DOHH2 (cell line): Measurements from ENCODE around the gene MRPL36.

ENCODE experiments used
- H3F3A ChIP-seq: fragments of 200-600 bp; sonication (generic), shearing (Covaris generic); 2 replicates; pipeline ENCODE4 v1.6.0; 2016; ENCODE audit warnings: antibody characterized with exemption, mild to moderate bottlenecking; ENCODE audit not compliant: control insufficient read depth, insufficient read depth
- H3K27ac ChIP-seq: fragments of 200-600 bp; sonication (generic); 2 replicates; pipeline ENCODE4 v1.5.1; 2014; ENCODE audit warnings: low read depth, mild to moderate bottlenecking, low read length, moderate library complexity
- H3K27me3 ChIP-seq: fragments of 200-600 bp; sonication (generic); 2 replicates; pipeline ENCODE4 v1.6.1; 2014; ENCODE audit warnings: mild to moderate bottlenecking, low read length, mixed read lengths; ENCODE audit not compliant: control insufficient read depth
- H3K36me3 ChIP-seq: fragments of 200-600 bp; sonication (generic); 2 replicates; pipeline ENCODE4 v1.6.1; 2014; ENCODE audit warnings: mild to moderate bottlenecking, low read length, moderate library complexity, mixed read lengths; ENCODE audit not compliant: control insufficient read depth
- H3K4me1 ChIP-seq: fragments of 200-600 bp; sonication (generic); 2 replicates; pipeline ENCODE4 v1.6.1; 2014; ENCODE audit warnings: mild to moderate bottlenecking, low read length, mixed read lengths; ENCODE audit not compliant: control insufficient read depth
- H3K4me2 ChIP-seq: fragments of 200-600 bp; sonication (generic); 2 replicates; pipeline ENCODE4 v1.6.0; 2014; ENCODE audit warnings: mild to moderate bottlenecking, low read length, moderate library complexity
- H3K4me3 ChIP-seq: fragments of 200-600 bp; sonication (generic); 2 replicates; pipeline ENCODE4 v1.5.1; 2014; ENCODE audit warnings: mild to moderate bottlenecking, low read length, mixed read lengths
- H3K79me2 ChIP-seq: fragments of 200-600 bp; sonication (generic); 2 replicates; pipeline ENCODE4 v1.6.1; 2014; ENCODE audit warnings: mild to moderate bottlenecking, low read length, mixed read lengths; ENCODE audit not compliant: control insufficient read depth
- H3K9me2 ChIP-seq: fragments of 200-600 bp; sonication (generic); replicated peaks from 2 replicates; pipeline ENCODE4 v1.6.1; 2014; ENCODE audit warnings: mild to moderate bottlenecking, low read length, mixed read lengths; ENCODE audit not compliant: control insufficient read depth
- H3K9me3 ChIP-seq: fragments of 200-600 bp; sonication (generic); 2 replicates; pipeline ENCODE4 v1.6.1; 2014; ENCODE audit warnings: antibody characterized with exemption, low read length, mixed read lengths; ENCODE audit not compliant: control insufficient read depth, insufficient read depth
- H4K20me1 ChIP-seq: fragments of 200-600 bp; sonication (generic); 2 replicates; pipeline ENCODE4 v1.6.0; 2014; ENCODE audit warnings: low read depth, mild to moderate bottlenecking, antibody characterized with exemption, low read length, moderate library complexity; ENCODE audit not compliant: control insufficient read depth, insufficient read depth
- CTCF ChIP-seq: fragments of 200-600 bp; sonication (generic); IDR thresholded peaks from one replicate; pipeline ENCODE4 v1.5.1; 2014; ENCODE audit warnings: antibody characterized with exemption, mild to moderate bottlenecking, low read depth, low read length; ENCODE audit not compliant: poor library complexity, severe bottlenecking
- EZH2phosphoT487 ChIP-seq: fragments of 200-600 bp; sonication (generic); IDR thresholded peaks from 2 replicates; pipeline ENCODE4 v1.6.1; 2017; ENCODE audit warnings: borderline replicate concordance, mild to moderate bottlenecking, antibody characterized with exemption, low read length, moderate library complexity, mixed read lengths

Gene MRPL36

GRCh38 chr5:1760656-1761452 lies 38.8 kb downstream of the MRPL36 start:
- Histone ChIP-seq H3K9me2 (no peaks in the 10 kb centered on the region), H3K36me3 (no peaks in the 10 kb centered on the region), H3K4me3 (no peak overlapping the region), H3K9me3 (no peaks in the 10 kb centered on the region; the same call in 1 of the 2 replicates), H3K79me2 (no peaks in the 10 kb centered on the region), H3F3A (no peaks in the 10 kb centered on the region), H3K27me3 (no peaks in the 10 kb centered on the region), H4K20me1 (no peaks in the 10 kb centered on the region), H3K4me1 (peaks cover 14% of the 10 kb centered on the region), H3K4me2 (no peak overlapping the region), H3K27ac (no peak overlapping the region)
- TF ChIP-seq CTCF, result no peak
- TF ChIP-seq EZH2phosphoT487, result no peak

GRCh38 chr5:1760231-1760630 lies 39.4 kb downstream of the MRPL36 start:
- H3K9me3 ChIP-seq, result no peaks in the 10 kb centered on the region; the same call in 1 of the 2 replicates
- H3K4me3 ChIP-seq, result no peak overlapping the region
- no peak for TF ChIP-seq CTCF
- no peak for TF ChIP-seq EZH2phosphoT487
- peaks cover 8% of the 10 kb centered on the region for H3K4me1 ChIP-seq
- no peaks in the 10 kb centered on the region for H3K9me2 ChIP-seq
- no peaks in the 10 kb centered on the region for H3K36me3 ChIP-seq
- H3K79me2 ChIP-seq, result no peaks in the 10 kb centered on the region
- no peak overlapping the region for H3K4me2 ChIP-seq
- H4K20me1 ChIP-seq, result no peaks in the 10 kb centered on the region
- H3K27ac ChIP-seq, result no peak overlapping the region
- H3K27me3 ChIP-seq, result no peaks in the 10 kb centered on the region
- H3F3A ChIP-seq, result no peaks in the 10 kb centered on the region

GRCh38 chr5:1759378-1759970 lies 40.2 kb downstream of the MRPL36 start:
- H4K20me1 ChIP-seq, result no peaks in the 10 kb centered on the region
- no peaks in the 10 kb centered on the region for H3K36me3 ChIP-seq
- TF ChIP-seq EZH2phosphoT487 (no peak), CTCF (no peak)
- H3K27me3 ChIP-seq, result no peaks in the 10 kb centered on the region
- no peak overlapping the region for H3K27ac ChIP-seq
- no peak overlapping the region for H3K4me3 ChIP-seq
- no peaks in the 10 kb centered on the region for H3K9me2 ChIP-seq
- no peaks in the 10 kb centered on the region; the same call in 1 of the 2 replicates for H3K9me3 ChIP-seq
- no peaks in the 10 kb centered on the region for H3K79me2 ChIP-seq
- no peak overlapping the region for H3K4me2 ChIP-seq
- H3K4me1 ChIP-seq, result peaks cover under 1% of the 10 kb centered on the region
- H3F3A ChIP-seq, result no peaks in the 10 kb centered on the region
